HL-60/S4 treated with phorbol 12-myristate 13-acetate at 8.2 ng/mL for 4 days and 3 days (cell line): ENCODE results near the gene AFMID.

ENCODE experiments used
- in situ Hi-C: fragments of 300-500 bp; cut with MboI; formaldehyde crosslinking; loops from 2 replicates; pipeline ENCODE4 v1.15.0; 2022; ENCODE audit warnings: low sequenced_read_pairs

The AFMID gene

GRCh38 chr17:78236362-78237127 lies 49.4 kb downstream of the AFMID start:
- in situ Hi-C loops: no loop called here

DNA sequence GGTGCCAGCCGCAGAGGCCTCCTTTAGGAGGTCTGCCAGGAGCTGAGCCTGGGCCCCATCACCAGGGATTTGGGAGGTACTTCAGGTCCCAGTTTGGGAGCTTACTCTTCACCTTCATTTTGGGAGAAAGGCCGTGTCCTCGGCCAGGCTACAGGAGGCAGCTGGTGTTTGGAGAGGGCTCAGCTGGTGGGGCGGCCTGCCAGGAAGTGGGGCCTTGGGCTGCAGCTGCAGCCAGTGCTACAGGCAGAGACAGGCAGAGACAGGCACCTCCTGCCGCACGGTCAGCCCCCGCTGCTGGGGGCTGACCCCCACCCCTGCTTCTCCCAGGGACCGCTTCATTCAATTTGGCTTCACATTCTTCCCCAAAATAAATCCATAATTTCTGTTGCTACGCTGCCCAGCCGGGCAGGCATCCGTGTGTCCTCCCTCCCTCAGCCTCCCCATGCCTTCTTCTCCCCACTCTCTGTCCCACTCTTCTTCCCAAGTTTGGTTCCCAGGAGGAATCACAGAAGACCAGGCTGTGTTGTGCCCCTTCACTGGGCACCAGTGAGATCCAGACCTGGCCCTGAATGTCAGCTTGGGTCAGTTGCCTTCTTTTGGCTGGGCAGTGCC lies 50.3 kb downstream of the AFMID start:
- in situ Hi-C loops: no loop called here

DNA sequence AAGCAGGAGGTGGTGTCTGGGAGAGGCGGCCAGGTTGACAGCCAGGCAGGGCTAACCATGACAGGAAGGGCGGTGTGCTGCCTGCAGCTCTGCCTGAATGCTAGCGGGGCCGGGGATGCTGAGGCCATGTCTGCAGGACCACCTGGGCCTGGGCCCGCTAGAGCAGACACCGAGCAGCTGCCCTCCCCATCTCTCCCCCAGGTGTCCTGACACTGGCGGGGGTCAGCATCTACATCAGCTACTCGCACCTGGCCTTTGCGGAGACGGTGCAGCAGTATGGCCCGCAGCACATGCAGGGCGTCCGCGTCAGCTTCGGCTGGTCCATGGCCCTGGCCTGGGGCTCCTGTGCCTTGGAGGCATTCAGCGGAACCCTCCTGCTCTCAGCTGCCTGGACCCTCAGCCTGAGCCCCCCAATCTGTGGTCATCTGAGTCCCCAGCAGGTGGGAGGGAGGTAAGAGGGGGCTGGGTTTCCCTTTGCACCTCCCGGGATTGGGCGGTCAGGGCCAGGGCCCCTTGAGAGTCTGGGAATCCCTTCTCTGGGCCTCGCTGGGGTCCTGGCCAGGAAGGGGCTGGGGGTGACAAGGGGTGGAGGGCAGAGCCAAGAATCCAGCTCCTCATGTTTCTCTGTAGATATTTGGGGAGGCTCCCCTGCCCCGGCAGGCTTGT lies 51.8 kb downstream of the AFMID start:
- in situ Hi-C loops: no loop called here

DNA sequence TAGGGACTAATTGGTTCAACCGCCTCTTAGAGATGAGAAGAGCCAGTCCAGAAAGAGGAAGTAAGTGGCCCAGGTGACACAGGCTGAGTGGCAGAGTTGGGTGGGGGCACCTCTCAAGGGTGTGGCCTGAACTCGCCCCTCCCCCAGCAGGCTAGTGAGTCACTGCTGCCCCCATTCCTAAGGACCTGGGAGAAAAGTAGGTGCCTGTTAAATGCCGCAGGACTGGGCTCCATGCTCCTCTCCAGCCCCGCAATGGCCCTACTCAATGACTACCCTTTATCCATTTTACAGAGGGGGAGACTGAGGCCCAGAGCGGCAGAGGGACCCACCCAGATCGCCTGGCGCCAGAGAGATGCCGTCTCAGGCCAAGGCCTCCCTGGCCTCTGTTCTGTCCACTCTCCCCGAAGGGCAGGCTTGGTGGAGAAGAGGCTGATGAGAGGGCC lies 52.3 kb downstream of the AFMID start:
- in situ Hi-C loops: no loop called here

DNA sequence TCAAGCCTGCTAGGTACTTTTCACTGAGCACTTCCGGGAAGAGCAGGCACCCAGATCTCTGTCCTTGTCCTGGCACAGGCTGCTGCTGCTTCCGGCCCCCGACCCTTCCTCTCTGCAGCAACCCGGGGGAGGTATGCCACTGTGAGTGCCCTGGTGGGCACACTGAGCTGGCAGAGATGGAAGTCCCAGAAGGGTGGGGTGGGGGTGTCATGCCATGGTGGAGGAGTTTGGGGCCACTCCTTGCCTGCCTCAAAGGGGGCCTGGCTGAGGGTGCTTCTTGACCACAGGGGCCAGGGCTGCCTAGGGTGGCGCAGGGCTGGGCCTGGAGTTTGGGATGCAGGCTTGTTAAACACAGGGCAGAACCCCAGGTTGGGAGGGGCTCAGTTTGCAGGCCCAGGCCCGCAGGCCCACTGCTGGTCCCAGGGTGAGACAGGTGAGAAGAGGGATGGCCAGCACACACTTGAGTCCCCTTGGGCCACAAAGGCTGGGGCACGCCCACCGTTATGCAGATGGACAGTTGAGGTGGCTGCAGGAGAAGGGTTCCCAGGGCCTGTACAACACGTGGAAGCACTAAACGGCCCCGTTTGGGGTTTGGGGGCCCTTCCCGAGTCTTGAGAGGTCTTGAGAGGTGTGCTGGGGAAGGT lies 53.0 kb downstream of the AFMID start:
- in situ Hi-C loops: loop anchor here (10.0 kb wide), 1 partner anchor 155 kb away; no protein-coding TSS in a partner anchor

- in situ Hi-C loops: loop anchor here (10.0 kb wide), 1 partner anchor 156 kb away; no protein-coding TSS in a partner anchor
Measured at GRCh38 chr17:78240839-78241238, 53.7 kb downstream of the AFMID start.

DNA sequence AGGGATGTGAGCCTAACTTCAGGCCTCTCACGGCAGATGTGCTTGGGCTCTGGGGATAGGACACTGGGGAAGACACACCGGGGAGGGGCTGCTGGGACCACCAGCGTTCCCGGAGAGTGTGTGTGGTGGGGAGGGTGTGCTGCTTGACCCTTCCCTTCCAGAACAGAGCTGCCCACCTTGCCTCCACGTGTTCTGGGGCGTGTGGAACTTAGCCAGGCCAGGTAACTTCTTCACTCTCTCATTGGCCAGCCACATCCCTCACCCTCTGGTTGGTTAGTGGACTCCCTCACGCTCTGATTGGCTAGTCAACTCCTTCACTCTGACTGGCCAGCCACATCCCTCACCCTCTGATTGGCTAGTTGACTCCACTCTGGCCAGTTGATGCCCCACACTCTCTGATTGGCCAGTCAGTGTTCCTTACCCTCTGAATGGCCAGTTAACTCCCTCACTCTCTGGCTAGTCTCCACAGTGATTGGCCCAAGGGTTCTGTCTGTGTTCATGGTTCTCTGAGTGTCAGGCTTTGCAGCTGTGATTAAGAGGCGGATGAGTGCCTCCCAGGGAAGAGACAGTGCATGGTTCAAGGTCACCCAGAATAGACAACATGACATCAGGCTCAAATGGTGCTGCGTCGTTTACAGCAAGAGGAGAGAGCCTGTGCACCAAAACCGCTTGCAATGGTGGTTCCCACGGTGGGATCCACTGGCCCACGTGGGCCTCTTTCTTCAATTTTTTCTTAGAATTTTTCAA lies 54.3 kb downstream of the AFMID start:
- in situ Hi-C loops: loop anchor here (10.0 kb wide), 1 partner anchor 157 kb away; no protein-coding TSS in a partner anchor

- in situ Hi-C loops: loop anchor here (10.0 kb wide), 1 partner anchor 157 kb away; no protein-coding TSS in a partner anchor
Measured at GRCh38 chr17:78242024-78242742, 55.0 kb downstream of the AFMID start.

- in situ Hi-C loops: loop anchor here (10.0 kb wide), 1 partner anchor 163 kb away; no protein-coding TSS in a partner anchor
Measured at GRCh38 chr17:78247304-78247703, 60.1 kb downstream of the AFMID start.

DNA sequence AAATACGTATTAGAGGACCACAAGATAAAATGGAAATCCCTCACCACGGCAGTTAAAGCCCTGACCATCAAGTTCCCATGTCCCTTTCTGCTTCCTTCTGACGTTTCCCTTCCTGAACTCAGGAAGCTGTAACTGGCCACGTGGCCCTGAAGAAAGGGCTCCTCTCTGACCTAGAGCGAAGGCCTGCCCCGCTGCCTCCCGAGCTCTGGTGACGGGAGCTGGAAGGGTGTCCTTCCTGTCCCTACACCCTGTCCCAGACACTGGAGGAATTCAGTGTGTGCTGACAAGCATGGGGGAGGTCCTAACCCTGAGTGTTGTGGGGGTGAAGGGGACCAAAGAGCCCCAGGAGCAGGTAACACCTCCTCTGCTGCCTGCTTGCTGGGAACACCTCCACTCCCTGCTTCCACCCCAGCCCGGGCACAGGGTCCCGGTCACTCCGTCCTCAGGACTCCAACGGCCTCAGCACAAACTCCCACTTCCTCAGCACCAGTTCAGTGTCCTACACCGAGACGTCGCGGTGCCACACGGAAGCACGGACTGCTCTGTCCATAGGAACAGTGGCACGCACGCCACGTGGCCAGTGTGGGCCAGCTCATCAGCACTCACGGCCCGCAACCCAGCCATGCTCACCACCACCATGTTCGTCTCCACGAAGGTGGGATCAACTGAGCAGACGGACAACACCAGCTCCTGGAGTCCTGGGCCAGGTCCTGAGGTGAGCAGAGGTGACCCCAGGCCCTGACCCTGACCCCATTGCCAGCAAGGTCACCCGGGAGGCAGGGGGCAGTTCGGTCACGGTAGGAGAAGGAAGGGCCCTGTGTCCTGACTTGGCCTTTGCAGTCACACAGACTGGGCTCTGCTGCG lies 61.1 kb downstream of the AFMID start:
- in situ Hi-C loops: loop anchor here (10.0 kb wide), 1 partner anchor 163 kb away; no protein-coding TSS in a partner anchor

- in situ Hi-C loops: loop anchor here (10.0 kb wide), 1 partner anchor 164 kb away; no protein-coding TSS in a partner anchor
Measured at GRCh38 chr17:78249074-78249817, 62.1 kb downstream of the AFMID start.

DNA sequence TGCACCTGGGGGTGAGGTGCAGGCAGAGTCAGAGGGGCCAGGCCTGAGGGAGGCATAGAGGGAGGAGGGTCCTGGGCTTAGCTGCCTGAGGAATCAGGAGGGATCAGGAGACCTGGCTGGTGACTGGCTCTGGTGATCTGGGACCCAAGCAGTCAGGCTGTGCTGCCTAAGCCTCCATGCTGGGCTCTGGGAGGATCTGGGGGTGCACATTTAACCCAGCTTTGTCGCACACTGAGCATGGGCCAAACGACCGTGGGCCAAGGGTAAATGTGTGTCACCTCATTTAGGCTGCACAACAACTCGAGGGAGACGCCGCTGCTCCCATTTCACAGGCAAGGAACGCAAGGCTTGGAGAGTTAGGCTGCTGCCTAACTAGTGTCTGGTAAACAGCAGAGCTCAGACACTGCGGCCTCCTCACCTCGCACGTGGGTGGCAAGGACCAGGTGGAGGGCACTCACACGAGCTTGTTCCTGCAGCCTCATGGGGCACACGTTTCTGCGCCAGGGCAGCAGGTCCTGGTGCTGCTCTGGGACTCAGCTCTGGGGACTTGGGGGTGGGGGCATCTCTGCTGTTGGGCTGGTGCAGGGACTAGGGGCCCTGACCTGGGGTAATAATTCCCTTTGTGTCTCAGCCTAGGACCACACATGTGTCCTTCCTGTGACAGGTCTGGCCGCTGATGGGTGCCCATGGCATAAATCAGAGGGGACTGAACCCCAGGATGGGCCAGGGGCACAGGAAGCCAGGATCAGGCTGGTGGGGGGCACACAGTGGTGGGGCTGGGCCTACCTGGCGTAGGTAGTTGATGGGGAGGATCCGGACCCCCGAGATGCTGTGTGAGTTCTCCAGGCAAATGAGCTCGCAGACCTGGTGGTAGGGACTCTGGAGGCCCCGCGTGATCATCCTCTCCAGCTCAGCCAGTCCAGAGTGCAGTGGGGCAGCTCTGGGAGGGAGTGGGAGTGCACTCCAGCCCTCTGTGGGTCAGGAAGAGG lies 63.0 kb downstream of the AFMID start:
- in situ Hi-C loops: loop anchor here (10.0 kb wide), 1 partner anchor 165 kb away; no protein-coding TSS in a partner anchor

DNA sequence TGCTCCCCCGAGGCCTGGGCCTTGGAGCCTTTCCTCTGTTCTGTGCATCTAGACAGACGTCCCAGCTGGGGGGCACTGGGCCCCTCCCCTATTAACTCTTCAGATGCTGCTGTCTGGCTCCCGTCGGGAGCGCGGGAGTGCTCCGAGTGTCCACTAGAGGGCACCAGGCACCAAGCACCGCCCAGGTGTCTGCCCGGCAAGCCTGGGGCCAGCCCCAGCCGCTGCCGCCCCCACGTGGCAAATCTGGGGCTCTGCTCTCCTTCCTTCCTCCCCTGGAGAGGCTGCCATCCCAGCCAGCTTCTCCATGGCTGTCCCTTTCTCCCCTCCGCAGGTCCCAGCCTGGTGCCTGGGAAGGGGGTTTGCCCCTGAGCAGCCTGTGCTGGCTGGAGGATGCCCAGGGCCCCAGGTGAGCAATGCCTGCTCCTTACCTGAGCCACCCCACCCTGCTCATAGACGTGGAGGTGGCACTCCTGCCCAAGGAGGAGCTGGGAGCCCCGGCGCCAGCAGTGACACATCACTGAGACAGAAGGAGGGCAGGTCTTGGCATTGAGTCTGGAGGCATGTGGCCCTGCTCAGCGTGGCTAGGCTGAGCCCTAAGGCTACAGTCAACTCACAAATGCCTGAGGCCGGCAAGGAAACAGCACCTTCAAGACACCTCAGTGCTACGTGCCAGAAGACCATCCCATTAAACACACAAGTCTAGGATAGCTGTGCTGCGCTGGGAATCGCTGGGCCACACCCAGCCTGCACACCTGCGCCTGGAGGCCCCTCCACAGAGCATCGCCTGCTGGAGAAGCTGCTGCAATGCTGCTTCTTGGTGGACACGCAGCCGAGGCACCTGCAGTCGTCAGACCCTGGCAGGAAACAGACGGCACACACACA lies 64.0 kb downstream of the AFMID start:
- in situ Hi-C loops: no loop called here

DNA sequence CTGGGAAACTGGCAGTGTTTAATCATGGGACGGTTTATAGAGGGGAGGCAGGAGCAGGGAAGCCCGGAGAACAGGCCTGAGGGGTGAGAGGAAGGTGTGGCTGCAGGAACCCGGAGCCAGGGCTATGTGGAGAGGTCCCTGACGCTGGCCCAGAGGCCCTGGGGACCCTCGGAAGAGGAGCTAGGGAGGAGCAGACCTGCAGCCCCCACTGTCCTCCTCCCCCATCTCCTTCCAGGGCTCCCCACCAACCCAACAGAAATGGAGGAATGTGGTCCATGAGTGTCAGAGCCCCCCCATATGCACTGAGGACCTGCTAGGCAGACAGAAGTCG lies 64.6 kb downstream of the AFMID start:
- in situ Hi-C loops: no loop called here

DNA sequence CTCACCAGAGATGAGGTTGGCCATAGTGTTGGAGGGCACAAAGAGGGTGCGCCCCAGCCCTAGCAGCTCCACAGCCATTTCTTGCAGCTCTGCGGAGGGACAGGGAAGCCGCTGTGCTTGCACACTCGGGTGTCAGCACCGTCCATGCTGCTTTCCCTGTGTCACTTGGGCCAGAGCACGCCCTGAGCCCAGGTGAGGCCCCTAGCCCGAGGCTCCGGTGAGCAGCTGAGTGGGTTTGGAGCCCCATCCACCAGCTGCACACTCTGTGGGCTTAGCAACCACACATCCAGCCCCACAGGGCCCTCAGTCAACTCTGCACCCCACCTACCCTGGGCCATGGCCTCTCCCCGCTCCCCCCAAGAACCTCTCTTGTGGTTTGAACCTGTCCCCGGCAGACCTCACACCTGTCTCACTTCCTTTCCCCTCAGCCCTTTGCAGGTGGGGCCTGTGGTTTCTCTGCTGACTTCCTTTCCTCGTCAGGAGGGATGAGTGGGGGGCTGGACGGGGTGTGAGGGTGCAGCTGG lies 65.0 kb downstream of the AFMID start:
- in situ Hi-C loops: no loop called here
